SHP77 (cell line): ENCODE measurements around the gene VTI1A.

Source experiments
- DNase-seq, 2 experiments: peaks; one replicate each; lab custom pipeline; 2025; lab: John Stamatoyannopoulos, UW

The VTI1A gene

DNA sequence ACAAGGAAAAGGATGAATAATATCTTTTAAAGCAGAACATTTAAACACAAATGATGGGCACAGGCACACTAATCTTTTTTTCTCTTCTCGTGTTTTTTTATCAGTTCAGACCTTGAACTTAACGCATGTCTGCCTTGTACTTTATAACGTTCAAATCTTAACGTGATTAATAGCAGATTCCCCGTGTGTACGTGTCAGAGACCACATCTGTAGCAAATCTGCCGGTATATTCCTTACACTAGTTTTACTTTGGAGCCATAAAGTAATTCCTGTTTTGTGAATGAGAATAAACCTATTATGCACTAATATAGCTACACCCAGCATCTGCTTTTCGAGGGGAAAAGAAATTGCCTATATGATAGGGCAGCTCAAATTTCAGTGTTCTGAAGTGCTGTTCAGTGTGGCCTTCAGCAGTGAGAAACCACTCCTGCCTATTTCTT is 337.0 kb downstream of the VTI1A start:
- DNase-seq = peak in 1 of 2 experiments; percentile 9

DNA sequence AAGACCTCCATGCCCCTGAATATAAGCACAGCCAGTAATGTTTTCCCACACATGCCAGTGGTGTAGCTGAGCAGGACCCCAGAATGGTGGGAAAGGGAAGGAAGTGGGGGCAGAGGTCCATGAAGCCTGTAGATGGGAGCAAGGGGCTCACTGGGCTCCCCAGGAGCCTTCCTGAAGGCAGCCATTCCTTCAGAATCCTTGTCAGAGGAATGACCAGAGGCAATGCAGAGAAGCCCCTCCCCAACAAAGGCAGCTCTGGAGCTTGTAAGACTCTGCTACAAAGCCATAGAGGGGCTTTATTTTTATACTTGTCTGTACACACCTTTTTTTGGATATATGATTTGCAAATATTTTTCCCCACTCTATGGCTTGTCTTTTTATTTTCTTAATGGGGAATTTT is 338.1 kb downstream of the VTI1A start:
- no peak for DNase-seq

DNA sequence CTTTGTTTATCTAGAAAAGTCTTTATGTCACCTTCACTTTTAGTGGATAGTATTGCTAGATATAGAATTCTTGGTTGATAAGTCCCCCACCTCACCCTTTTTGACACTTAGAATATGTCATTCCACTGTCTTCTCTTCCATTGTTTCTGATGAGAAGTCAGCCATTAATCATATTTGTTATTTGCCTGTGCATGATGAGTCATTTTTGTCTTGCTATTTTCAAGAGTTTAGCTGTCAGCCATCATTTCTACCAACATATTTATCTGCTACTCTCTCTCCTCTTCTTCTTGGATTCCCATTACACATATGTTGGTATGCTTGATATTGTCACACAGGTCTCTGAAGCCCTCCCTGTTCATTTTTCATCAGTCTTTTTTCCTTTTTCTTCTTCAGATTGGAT is 342.2 kb downstream of the VTI1A start:
- DNase-seq = no peak

DNA sequence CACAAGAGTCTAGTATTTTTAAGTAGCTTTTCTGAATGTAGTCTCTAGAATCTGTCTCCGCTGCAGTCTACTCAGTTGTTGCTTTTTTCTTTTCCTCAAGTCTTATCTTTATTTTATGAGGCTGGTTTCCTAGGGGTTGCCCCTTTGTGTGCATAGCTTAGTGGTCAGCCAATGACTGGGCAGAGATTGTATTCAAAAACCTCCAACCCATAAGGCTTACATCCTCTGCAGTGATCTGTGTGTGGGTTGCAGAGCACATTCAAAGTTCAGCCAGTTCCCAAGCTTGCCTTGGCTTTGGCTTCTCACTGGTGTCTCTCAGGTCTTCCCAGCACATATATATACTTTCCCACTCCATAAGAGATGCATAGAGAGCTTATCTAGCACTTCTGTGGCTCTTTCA is 343.0 kb downstream of the VTI1A start:
- DNase-seq = no peak

DNA sequence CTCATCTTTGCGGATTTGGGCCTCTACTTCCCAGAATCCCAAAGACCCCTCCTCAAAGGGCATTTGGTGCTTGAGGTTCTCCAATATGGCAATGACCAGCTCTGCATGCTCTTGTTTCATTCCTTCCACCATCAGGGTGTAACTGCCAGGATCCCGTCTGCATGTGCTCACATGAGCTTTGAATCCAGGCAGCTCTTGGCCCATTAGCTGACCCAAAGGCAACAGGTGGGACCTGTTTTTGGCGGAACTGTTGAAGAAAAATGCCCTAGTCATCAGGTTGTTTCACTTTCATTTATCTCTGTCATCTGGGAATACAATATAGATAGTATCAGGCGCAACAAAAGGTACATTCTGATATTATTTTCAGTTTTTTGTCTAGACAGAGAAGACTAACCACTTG is 343.9 kb downstream of the VTI1A start:
- no peak for DNase-seq

DNA sequence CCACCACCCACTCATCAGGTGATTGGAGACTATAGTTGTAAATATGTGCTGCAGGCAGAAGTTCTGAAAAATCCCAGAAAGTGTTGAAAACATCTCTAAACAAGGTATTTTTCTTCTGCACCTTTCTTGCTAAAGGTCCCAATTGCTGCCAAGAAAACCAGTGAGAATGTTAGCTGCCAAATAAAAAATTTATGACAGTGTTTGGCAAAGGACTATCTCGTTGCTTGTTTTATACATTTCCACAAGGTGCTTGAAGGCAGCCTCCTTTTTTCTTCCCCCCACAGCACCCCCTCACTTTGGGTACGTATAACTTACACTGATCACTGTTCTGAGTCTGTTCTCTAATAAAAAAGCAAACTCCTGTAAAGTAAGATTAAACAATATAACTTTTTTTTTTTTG is 344.4 kb downstream of the VTI1A start:
- no peak for DNase-seq

DNA sequence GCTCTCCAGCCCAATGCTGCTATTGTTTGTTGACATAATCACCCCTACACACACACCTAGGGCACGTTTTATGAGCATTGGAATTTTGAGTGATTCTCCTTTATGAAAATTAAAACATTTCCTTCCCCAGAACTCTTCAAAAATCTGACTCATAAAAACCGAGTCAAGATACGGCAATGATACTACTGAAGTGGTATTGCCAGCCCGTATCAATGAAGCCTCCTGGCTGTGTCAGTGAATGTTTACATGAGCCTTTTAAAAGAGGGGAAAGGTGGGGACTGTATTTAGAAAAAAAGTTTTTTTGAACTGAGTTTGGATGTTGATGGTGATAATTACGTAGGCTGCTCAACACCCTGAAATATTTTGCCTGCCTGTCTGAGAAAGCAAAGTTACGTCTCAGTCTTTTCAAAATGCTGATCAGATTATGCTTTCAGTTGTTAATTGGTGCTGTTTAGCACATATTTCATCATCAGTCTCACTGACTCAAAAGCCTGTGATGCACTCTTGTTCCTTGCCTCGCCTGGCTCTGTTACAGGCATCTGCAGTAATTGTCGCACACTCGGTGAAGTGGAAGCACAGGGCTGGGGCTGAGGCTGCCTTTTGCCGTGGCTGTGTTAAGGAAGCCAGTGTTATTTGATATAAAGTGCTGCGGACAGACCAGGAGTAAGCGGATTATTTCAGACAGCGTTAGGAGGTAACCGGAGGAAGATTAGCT is 345.6 kb downstream of the VTI1A start:
- DNase-seq = peak; percentile 7 to 35

DNA sequence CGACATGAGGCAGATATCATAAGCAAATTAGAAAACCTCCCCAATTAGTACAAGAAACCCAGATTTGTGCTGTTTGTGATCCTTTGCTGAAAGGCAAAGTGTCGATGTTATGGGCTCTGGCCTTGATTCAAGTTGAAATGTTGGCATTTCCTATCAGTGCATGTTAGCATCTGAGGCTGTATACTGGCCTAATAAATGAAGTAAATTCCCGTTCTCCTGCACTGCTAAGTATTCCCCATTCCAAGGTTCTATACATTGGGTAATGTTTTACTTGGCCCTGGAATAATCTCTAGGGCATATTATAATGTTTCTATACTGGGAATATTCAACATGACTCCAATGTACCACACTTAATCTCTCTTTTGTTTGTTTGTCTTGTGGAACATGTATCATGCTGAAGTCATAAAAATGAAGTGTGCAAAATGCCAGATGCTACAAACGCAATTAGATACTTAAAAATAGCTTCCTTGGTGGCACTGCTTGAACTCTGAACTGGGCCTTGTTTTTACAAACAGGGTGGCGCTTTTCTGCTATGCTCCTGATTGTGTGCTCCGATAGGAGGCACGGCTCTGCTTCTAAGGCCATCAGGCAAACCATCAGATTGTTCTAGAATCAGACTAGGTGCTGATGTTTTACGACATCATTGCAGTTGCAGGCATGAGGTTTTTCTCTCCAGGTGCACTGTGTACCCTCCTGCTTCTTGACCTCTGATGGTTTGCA is 346.3 kb downstream of the VTI1A start:
- peak; percentile 30 to 38 for DNase-seq

DNA sequence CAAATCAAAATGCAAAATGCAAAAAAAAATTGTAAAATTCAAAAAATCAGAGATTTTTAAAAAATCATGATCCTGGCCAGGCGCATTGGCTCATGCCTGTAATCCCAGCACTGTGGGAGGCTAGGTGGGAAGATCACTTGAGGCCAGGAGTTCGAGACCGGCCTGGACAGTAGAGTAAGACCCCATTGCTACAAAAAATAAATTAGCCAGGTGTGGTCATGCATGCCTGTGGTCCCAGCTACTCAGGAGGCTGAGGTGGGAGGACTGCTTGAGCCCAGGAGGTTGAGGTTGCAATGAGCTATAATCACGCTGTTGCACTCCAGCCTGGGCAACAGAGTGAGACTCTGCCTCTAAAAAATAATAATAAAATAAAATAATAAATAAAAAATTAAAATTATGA is 347.2 kb downstream of the VTI1A start:
- no peak for DNase-seq

DNA sequence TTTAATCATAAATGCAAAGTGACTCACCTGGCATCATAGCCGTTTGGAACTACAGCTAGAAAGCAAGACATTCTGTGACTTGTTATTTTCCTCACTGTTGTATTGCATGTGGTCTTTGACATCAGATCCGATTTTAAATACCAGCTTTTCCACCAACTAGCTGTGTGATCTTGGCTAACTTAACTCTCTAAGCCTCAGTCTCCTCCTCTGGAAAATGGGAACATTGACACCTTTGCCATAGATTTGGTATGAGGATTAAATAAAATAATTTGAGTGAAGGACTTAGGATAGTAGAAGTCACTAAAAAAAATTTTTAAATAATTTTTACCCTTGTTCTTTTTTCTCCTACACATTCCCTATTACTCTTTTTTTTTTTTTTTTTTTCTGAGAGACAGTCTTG is 348.1 kb downstream of the VTI1A start:
- DNase-seq = no peak

DNA sequence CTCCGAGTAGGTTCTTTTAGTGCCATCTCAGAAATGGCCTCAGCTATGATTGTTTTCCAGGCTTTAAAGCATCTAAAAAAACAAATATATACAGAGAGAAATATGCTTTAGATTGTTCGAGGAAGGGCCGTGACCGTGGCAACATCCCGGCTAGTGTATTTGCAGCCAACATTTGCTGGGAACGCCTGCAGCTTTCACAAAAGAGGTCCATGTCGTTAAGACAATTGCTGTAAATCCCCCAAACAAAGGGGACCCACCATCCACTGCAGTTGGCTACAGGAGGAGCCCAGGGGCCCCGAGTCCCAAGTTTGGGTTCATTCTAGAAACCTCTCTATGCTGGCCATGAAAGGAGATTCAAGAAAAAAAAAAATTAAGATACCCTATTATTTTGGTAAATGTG is 350.2 kb downstream of the VTI1A start:
- no peak for DNase-seq

DNA sequence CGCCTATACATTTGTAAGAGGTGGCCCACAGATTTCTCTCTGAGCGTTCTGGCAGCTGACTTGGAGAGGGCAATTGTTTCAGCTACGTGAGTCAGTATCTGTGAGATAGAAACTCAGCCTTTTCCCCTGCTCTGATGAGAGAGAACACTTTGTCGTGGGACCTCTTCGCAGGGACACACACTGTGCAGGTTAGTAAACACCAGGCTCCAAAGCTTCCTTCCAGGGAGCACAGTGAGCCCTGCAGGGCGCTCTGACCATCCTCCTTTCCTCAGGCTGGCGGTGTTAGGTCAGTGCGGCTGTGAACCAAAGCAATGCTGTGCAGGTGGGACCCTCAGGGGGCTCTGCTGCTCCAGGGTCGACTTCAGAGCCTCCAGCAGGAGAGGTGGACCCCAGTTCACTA is 350.8 kb downstream of the VTI1A start:
- DNase-seq = no peak

DNA sequence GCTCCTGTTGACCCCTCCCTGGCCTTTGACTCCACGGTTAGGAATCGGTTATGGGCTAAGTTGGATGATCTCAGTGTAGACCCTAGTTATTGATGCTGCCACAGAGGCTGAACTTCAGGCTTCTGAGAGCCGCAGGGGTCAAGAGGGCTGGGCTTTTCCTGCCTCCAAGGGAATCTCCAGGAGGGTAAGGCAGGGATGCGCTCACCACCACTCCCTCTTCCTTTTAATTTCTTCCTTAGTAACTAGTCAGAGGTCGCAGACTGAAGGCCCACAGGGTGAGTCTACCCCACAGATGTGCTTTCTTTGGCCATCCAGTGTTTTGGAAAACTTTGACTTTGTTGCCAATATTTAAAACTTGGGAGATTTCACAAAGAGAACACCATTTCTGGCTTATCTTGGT is 352.0 kb downstream of the VTI1A start:
- no peak for DNase-seq

DNA sequence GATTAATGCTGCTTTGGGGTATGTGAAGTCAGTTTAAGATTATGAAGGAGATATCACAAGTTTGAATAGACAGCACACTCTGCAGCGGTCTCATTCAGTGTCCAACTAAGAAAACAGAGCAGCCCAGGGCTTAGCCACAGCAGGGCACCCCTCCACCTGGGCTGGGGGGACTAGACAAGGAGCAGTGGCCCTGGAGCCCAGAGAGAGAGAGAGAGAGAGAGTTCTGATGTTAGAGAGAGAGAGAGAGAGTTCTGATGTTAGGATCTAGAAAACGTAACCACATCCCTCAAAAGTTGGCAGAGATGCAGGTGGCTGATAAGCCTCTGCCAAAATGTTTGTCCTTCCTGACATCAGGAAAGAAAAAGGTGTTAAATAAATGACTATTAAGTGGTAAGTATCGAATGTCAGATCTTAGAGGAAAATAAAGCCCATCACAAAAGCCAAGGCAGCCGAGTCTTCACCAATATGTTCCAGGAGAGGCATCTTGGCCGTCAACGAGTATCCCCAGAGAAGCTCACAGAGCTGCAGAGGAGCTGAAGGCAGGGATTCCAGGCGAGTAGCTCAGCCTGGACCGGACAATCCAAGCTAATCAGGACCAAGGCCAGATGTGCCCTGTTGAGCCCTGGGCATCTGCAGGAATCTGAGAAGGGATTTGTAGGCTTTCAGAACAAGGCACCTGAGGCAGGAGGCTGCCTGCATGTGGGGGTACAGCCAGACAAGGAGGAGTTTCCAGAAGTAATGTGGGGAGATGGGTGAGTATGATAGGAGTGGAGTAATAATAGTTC is 352.9 kb downstream of the VTI1A start:
- no peak for DNase-seq

DNA sequence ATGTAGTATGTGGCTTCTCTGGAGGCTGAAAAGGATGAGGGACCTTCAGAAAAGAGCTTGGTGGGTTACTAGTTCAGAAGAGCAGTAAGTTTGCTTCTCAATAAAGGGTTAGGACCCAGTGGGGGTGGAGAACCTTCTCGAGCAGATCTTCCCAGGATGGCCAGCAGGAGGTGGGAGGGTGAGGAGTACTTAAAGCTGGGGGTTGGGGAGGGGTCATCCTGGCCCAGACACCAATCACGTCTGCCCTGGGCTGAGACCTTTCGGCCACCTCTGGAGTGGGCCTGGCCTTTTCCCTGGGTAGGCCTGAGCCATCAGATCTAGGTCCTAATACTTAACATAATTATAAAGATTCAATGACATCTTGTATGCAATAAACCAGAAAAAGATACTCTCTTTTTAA is 354.0 kb downstream of the VTI1A start:
- no peak for DNase-seq

DNA sequence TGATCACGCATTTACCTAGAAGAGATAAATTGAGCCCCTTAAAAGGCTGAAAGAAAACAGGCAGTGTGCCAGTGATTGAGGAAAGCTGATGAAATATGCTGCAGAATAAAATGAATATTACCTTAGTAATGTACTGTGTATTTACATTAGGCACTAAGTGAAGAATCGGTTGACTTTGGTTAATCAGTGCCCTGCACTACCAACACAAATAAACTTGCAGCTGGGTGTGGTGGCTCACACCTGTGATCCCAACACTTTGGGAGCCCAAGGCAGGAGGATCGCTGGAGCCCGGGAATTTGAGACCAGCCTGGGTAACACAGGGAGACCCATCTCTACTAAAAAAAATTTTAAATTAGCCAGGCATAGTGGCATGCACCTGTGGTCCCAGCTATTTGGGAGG is 354.7 kb downstream of the VTI1A start:
- DNase-seq = no peak

DNA sequence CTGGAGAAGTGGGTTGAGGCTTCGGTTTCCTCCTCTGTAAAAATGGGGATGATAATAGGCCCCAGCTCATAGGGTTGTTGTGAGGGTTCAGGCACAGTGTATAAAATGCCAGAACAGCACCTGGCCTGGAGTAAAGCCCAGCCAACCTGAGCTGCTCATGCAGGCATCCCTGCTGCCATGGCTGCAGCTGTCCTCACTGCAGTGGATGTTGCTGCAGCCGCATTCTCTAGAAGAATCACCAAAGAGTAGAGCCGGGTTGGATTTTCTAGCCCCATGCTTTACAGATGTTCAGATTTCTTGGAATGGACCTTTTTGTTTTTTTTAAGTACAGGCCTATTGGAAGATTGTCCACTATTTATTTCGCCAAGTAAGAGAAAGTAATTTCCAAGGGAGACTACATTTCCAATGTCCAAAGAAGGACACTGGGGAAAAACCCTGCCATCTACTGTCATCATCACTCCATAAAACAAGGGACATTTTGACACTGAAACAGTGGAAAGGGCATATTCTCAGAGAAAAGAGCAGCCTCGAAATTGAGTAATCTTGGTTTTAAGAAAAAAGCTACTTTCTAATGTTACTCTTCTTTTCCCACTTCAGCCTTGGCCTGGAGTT is 355.5 kb downstream of the VTI1A start:
- no peak for DNase-seq

DNA sequence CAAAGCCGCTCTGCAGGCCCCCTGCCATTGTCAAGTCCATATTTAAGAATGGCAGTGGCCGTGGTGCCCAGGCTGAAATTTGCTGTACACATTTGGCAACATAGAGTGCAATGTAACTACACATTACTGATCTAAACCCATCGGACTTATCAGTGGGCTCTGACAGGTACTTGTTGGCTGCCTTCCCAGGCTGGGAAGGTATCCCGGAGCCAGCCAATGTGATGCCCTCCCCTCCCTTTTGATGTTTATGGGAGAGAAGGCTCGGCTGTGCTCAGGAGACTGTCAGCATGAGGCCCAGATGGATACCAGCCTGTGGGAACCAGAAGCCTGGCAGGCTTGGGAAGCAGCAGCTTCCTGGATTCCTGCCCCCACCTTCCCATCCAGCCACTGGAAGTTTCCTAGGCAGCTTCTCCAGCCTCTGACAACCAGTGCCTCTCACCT is 357.0 kb downstream of the VTI1A start:
- DNase-seq = no peak

DNA sequence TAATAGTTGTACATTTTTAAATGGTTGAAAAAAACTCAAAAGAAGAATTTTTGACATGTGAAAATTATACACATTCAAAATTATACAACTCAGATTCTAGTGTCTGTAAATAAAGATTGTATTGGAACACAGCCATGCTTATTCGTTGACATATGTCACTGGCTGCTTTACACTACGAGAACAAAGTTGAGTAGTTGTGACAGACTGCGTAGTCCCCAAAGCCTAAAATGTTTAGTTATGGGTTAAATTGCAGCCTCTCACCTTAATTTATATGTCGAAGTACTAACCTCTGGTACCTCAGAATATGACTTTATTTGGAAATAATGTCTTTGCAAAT is 358.2 kb downstream of the VTI1A start:
- no peak for DNase-seq

DNA sequence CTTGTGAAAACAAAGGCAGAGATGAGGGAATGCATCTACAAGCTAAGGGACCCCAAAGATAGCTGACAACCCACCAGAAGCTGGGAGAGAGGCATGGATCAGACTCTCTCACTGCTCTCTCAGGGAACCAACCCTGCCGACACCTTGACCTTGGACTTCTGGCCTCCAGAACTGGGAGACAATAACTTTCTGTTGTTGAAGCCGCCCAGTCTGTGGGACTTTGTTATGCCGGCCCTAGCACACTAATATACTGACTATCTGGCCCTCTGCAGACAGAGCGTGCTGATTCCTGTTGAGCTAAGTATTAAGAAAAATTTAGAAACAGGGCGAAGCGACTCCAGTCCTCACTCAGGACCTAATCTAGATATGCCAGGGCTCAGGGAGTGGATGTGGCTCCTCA is 358.7 kb downstream of the VTI1A start:
- DNase-seq = no peak

DNA sequence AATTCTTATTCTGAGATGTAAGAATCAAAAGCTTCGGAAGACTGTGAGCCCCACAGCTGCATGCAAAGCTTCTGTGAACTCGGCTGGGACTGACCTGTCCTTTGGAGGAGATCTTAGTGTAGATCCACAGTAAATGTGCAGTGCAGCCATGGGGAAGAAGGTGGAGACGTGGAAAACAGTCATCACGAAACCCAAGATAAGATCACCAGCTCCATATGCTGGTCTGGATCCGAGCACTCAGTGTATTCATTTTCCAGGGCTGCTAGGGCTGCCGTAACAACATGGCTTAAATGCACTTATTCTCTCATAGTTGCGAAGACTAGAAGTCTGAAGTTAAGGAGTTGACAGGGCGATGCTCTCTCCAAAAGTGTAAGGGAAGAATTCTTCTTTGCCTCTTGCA is 360.0 kb downstream of the VTI1A start:
- no peak for DNase-seq

DNA sequence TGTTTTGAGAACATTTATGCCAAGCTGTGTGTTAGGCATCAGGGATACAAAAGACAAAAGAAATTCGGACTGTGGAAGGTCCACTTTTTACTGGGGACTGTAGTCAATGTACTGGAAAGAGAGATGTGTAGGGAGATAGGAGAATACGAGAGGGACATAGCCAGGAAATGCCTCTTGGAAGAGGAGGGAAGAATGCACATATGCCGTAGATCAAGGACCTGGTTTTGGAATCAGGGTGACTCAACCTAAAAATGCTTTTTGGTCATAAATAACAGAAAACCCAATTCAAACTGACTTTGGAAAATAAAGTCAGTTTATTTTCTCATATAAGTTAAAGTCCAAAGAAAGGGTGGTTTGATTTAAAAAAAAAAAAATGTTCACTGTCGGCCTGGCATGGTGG is 362.7 kb downstream of the VTI1A start:
- no peak for DNase-seq

DNA sequence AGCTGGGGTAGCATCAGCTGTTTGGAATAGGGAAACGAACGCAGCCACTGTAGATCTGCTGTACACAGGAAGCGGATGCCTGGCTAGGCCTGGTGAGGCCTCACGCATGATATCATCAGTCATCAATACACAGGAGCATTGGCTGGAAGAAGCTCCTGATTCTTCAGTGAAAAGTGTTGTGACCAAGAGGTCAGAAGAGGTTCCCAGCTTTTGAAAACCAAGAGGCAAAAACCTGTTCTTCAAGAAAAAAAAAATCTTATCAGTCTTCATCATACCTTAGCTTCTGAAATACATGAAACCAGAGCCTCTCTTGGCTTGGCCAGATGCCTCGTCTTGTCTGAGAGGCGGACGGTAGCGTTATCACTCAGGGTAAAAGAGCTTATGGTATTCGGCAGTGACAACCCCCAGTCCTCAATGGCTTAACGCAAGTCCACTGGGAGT is 363.7 kb downstream of the VTI1A start:
- no peak for DNase-seq
